PC-3 (cell line): ENCODE data around the gene RERE. TPM values are rescaled to one million over a fixed set of nuclear protein-coding genes. Genes with fewer than 3 reads are reported as not detected.
"Not testable (repeated sequence)": the region's sequence is repeated elsewhere in the genome, so short reads cannot be mapped to it uniquely, and the experiment has no call there.

Experiments used
- ATAC-seq: fragments of 200-7000 bp; cut with Tn5 transposase; 2 replicates; pipeline ENCODE4 v1.9.1; 2020; ENCODE audit warnings: mild to moderate bottlenecking, moderate library complexity
- BruUV-seq: library from RNA; stranded (reverse); fragments of 400-500 nt; replicated peaks from 2 replicates; lab custom pipeline; 2021; lab: Mats Ljungman, UMichigan
- CTCF ChIA-PET: fragments of 300-600 bp; sonication (Branson Sonifier 250); formaldehyde crosslinking; loops from one replicate; lab custom pipeline; 2022; ENCODE audit warnings: antibody characterized with exemption; lab: Charles Lee
- POLR2A ChIA-PET: fragments of 300-600 bp; sonication (Branson Sonifier 250); formaldehyde crosslinking; loops from one replicate; lab custom pipeline; 2022; ENCODE audit warnings: antibody characterized with exemption; ENCODE audit not compliant: unreplicated experiment; lab: Charles Lee
- DNase-seq: peaks from one replicate; pipeline ENCODE4 v3.0.0-alpha.2; 2015
- H2AFZ ChIP-seq: fragments of 300-600 bp; sonication (generic); 2 replicates; pipeline ENCODE4 v1.6.0; 2016; ENCODE audit warnings: antibody characterized with exemption, low read length
- H3F3A ChIP-seq: fragments of 300-600 bp; sonication (generic); one replicate; pipeline ENCODE4 v1.6.0; 2017; ENCODE audit warnings: antibody characterized with exemption, low read length, control low read depth, mild to moderate bottlenecking; ENCODE audit not compliant: unreplicated experiment
- H3K27ac ChIP-seq: fragments of 300-600 bp; sonication (generic); 2 replicates; pipeline ENCODE4 v1.5.1; 2016; ENCODE audit warnings: mild to moderate bottlenecking, low read length
- H3K27me3 ChIP-seq: fragments of 300-600 bp; sonication (generic); 2 replicates; pipeline ENCODE4 v1.6.1; 2016; ENCODE audit warnings: low read length, mixed read lengths
- H3K36me3 ChIP-seq: fragments of 300-600 bp; sonication (generic); 2 replicates; pipeline ENCODE4 v1.6.1; 2016; ENCODE audit warnings: low read depth, mixed run types, low read length, mixed read lengths
- H3K4me1 ChIP-seq: fragments of 300-600 bp; sonication (generic); 2 replicates; pipeline ENCODE4 v1.5.1; 2016; ENCODE audit warnings: low read length; ENCODE audit not compliant: insufficient read depth
- H3K4me2 ChIP-seq: fragments of 300-600 bp; sonication (generic); 2 replicates; pipeline ENCODE4 v1.6.0; 2016; ENCODE audit warnings: low read length
- H3K4me3 ChIP-seq: fragments of 300-600 bp; sonication (generic); 2 replicates; pipeline ENCODE4 v1.5.1; 2016; ENCODE audit warnings: mild to moderate bottlenecking, low read length, mixed read lengths
- H3K79me2 ChIP-seq: fragments of 300-600 bp; sonication (generic); 2 replicates; pipeline ENCODE4 v1.6.1; 2017; ENCODE audit warnings: low read length, mixed read lengths
- H3K9ac ChIP-seq: fragments of 300-600 bp; sonication (generic); 2 replicates; pipeline ENCODE4 v1.6.0; 2016; ENCODE audit warnings: mild to moderate bottlenecking, low read length
- H3K9me2 ChIP-seq: fragments of 300-600 bp; sonication (generic); replicated peaks from 2 replicates; pipeline ENCODE4 v1.6.1; 2016; ENCODE audit warnings: mixed run types, low read length, mixed read lengths
- H3K9me3 ChIP-seq: fragments of 300-600 bp; sonication (generic); 2 replicates; pipeline ENCODE4 v1.6.1; 2016; ENCODE audit warnings: low read length, mixed read lengths
- H4K20me1 ChIP-seq: fragments of 300-600 bp; sonication (generic); 2 replicates; pipeline ENCODE4 v1.6.1; 2016; ENCODE audit warnings: low read length, mixed read lengths
- CTCF ChIP-seq: fragments of 300-600 bp; sonication (generic); conservative IDR thresholded peaks from 2 replicates; pipeline ENCODE4 v1.5.1; 2017; ENCODE audit warnings: antibody characterized with exemption, low read depth, mild to moderate bottlenecking, low read length
- EZH2 ChIP-seq: fragments of 300-600 bp; sonication (generic); IDR thresholded peaks from one replicate; pipeline ENCODE4 v1.6.1; 2017; ENCODE audit warnings: antibody characterized with exemption, mild to moderate bottlenecking, low read length; ENCODE audit not compliant: unreplicated experiment
- EZH2phosphoT487 ChIP-seq: fragments of 300-600 bp; sonication (generic); IDR thresholded peaks from 2 replicates; pipeline ENCODE4 v1.6.1; 2018; ENCODE audit warnings: mild to moderate bottlenecking, antibody characterized with exemption, low read length, borderline replicate concordance
- intact Hi-C: fragments of 100-400 bp; cut with micrococcal nuclease; formaldehyde crosslinking; loops from 2 replicates; pipeline ENCODE4 v1.9.0; 2023
- total RNA-seq: library from RNA; depleted of rRNA; stranded (reverse); fragments of >200 nt; gene quantifications from 2 replicates; pipeline ENCODE4 v1.2.3, GENCODE V29; 2014

The RERE gene
- total RNA-seq, 1 experiment from 2014 or later, result 24.2 TPM

- CTCF ChIA-PET, result interaction anchor here (0.6 kb wide), 1 partner anchor 176 kb away, joined by 3 read pairs; no protein-coding TSS in a partner anchor
- Histone ChIP-seq H3K4me1 (peaks cover 12% of the 10 kb centered on the region), H3K9me2 (no peaks in the 10 kb centered on the region), H3K27me3 (no peaks in the 10 kb centered on the region), H4K20me1 (no peaks in the 10 kb centered on the region), H3K79me2 (no peaks in the 10 kb centered on the region), H3K27ac (no peak overlapping the region), H3K4me2 (no peak overlapping the region), H2AFZ (no peak overlapping the region), H3K9me3 (no peaks in the 10 kb centered on the region), H3K4me3 (no peak overlapping the region), H3K36me3 (no peaks in the 10 kb centered on the region), H3F3A (no peaks in the 10 kb centered on the region), H3K9ac (no peak overlapping the region)
- intact Hi-C loops, result no loop called here
- POLR2A ChIA-PET, result interaction anchor here (0.6 kb wide), 2 partner anchors 18 to 125 kb away, joined by 3 to 7 read pairs; no protein-coding TSS in a partner anchor
- no peak for DNase-seq
- TF ChIP-seq EZH2phosphoT487, result no peak
- TF ChIP-seq EZH2, result no peak
- TF ChIP-seq CTCF, result no peak
- no peak for ATAC-seq
- no TSS peak for BruUV-seq
These were observed 86.3 kb downstream of the RERE start for GRCh38 chr1:8731162-8731561.

- intact Hi-C loops, result no loop called here
- Histone ChIP-seq H3F3A (no peaks in the 10 kb centered on the region), H3K27me3 (no peaks in the 10 kb centered on the region), H4K20me1 (no peaks in the 10 kb centered on the region), H3K4me1 (peaks cover 8% of the 10 kb centered on the region; the same call in 1 of the 2 replicates), H3K4me3 (no peak overlapping the region), H3K79me2 (no peaks in the 10 kb centered on the region), H3K9ac (no peak overlapping the region), H3K9me3 (no peaks in the 10 kb centered on the region), H2AFZ (no peak overlapping the region), H3K36me3 (no peaks in the 10 kb centered on the region), H3K9me2 (no peaks in the 10 kb centered on the region), H3K27ac (no peak overlapping the region), H3K4me2 (no peak overlapping the region)
- BruUV-seq, result no TSS peak
- ChIA-PET POLR2A (no interaction called here), CTCF (no interaction called here)
- DNase-seq, result no peak
- no peak for ATAC-seq
- TF ChIP-seq EZH2 (no peak), CTCF (no peak), EZH2phosphoT487 (no peak)
These were observed 89.0 kb downstream of the RERE start for GRCh38 chr1:8728464-8728863.

- Histone ChIP-seq H3K27ac (no peak overlapping the region), H3K36me3 (no peaks in the 10 kb centered on the region), H2AFZ (no peak overlapping the region), H4K20me1 (no peaks in the 10 kb centered on the region), H3K27me3 (no peaks in the 10 kb centered on the region), H3F3A (no peaks in the 10 kb centered on the region), H3K9me2 (no peaks in the 10 kb centered on the region), H3K9me3 (no peaks in the 10 kb centered on the region), H3K9ac (no peak overlapping the region), H3K4me3 (no peak overlapping the region), H3K79me2 (no peaks in the 10 kb centered on the region), H3K4me1 (0 out of 2 replicates have a peak, but pooled peaks cover 4% of the 10 kb centered on the region), H3K4me2 (no peak overlapping the region)
- TF ChIP-seq CTCF (no peak), EZH2phosphoT487 (no peak), EZH2 (no peak)
- no TSS peak for BruUV-seq
- DNase-seq (no peak), ATAC-seq (no peak)
- ChIA-PET POLR2A (interaction anchor here (0.6 kb wide), 1 partner anchor 165 kb away, joined by 4 read pairs; no protein-coding TSS in a partner anchor), CTCF (interaction anchor here (0.6 kb wide), 1 partner anchor 61 kb away, joined by 16 read pairs; no protein-coding TSS in a partner anchor)
- intact Hi-C loops, result no loop called here
These were observed 89.6 kb downstream of the RERE start for GRCh38 chr1:8727809-8728213.

DNA sequence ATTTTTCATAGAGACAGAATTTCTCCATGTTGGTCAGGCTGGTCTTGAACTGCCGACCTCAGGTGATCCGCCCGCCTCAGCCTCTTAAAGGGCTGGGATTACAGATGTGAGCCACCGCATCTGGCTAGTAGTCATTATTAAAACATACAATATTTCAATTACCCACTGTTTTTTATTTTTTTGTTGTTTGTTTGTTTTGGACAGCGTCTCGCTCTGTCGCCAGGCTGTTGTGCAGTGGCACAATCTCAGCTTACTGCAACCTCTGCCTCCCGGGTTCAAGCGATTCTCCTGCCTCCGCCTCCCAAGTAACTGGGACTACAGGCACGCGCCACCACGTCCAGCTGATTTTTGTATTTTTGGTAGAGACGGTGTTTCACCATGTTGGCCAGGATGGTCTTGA, 90.1 kb downstream of the RERE start:
- H3K9me3 ChIP-seq, H3K36me3 ChIP-seq, H3K27ac ChIP-seq, H3K27me3 ChIP-seq, H3K4me2 ChIP-seq, DNase-seq, ATAC-seq, BruUV-seq, H3K79me2 ChIP-seq, H3K9ac ChIP-seq, H3K4me1 ChIP-seq, intact Hi-C loops, H3K9me2 ChIP-seq, H3K4me3 ChIP-seq, H4K20me1 ChIP-seq, H2AFZ ChIP-seq, H3F3A ChIP-seq: not testable (repeated sequence)
- ChIA-PET CTCF (interaction anchor here (0.6 to 2.2 kb wide), 3 partner anchors 61 to 743 kb away, joined by 3 to 19 read pairs (median 16); no protein-coding TSS in a partner anchor), POLR2A (interaction anchor here (0.6 kb wide), 1 partner anchor 165 kb away, joined by 4 read pairs; no protein-coding TSS in a partner anchor)
